ENCODE measurements around the gene PPARG.
A peak's percentile ranks its signal among the peaks of the same experiment; 100 is the strongest.

PPARG gene

DNA sequence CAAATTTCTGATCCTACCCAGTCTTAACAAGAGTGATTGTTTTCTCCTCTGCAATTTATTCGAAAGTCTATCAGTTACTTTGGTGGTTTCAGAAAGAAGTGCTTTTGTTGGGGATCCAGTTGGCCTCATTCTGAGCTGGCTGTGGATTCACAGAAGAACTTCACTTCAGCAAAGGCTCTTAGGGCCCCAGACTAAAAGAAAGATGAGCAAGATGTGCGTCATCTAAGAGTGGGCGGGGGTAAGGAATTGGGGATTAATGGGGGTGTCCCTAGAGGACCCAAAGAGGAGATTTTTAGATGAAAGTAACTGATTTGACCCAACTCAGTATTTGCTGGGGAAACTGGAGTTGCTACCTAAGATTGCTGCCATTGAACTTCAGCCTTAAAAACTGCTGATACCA lies 131.5 kb downstream of the PPARG start:
- peak; percentile 70 for DNase-seq

DNA sequence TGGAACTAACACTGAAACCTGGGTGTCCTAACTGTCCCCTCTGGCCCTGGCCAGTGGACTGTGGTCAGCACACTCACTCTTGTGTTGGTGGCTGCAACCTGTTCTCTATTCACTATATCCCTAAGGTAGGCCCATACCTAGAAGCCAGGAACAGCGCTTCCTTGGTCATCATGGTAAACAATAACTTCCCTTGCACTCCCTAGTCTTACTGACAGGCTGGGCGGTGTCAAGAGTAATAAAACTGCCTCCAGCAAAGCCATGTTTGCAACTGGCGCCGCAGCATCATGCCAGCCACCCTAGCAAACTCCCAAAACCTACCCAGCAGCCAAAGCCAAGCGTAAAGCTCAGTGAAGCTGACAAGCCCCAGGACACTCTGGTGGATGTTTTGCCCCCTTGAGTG lies 132.3 kb downstream of the PPARG start:
- no peak for DNase-seq

DNA sequence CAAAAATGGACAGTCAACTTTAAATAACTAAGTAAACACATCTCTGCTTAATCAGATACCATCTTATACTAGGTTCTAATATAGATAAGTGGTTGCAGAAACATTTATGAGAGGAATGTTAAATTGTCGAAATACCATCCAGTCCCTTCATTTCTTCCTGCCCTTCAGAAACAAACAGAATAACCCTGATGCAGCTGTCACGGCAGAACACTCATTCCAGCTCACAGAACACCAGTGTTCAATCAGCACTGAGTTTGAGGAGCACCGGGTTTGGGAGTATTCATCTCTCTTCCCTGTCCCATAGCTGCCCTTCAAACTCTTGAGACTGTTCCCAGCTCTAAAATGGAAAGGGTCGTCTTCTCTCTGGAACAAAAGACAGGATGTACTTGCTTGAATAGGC lies 134.3 kb downstream of the PPARG start:
- no peak for DNase-seq

DNA sequence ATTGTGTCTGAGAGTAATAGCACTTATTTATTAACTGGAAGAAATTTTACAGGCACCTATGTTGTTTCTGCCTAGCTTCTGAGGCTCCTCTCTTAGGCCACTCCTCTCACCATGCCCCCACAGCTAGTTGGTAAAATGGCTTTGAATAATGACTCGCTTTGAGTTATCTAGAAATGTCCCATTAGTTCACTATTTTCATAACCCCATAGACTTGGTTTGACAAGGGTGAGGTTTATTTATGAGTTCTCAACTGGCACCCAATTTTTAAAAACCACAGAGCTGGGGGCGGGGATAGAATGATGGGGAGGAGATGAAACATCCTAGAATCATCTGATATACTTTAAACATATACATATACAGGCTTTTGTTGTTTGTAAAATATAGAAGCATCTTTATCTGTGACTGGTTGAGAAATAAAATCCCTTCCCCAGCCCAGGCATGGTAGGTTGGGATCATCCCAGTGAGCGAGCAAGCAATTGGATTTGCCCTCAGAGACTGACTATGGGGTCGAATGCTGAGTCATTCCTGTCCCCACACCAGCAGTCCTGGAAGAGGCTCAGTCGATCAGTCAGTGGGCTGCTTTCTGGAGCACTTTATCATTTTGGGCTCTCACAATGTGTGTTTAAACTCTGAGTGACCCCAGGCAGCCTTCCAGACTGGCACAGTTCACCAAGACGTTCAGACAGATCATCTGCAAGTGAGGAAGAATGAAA lies 135.2 kb downstream of the PPARG start:
- DNase-seq: peak; percentile 62

DNA sequence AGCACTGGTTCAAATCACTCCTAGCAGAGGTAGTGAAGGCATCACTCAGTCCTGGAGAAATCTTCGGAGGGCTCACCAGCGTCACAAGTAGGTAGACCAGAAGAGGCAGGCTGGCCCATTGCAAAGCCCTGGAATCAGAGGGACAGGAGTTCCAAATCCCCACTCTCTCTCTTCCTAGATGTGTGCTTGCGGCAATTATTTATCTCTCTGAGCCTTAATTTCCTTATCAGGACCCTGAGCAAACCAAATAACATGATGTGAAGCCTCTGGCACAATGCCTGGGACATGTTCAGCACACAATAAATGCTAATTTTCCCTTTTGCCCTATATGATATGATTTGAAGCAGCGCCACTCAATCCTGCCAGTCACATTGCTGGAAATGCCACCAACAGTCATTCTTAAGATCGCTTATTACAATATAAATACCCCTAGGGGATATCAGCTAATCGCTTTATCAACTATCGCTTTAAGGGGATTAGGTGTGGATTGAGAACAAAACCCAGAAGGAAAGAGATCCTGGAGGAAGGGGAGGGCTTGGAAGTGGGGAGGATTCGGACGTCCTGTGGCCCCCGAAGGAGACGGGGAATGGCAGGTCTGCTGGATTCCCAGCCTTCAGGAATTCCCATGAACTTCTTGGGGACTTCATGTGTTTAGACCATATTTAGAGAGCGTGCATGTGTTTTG lies 135.9 kb downstream of the PPARG start:
- DNase-seq: no peak

DNA sequence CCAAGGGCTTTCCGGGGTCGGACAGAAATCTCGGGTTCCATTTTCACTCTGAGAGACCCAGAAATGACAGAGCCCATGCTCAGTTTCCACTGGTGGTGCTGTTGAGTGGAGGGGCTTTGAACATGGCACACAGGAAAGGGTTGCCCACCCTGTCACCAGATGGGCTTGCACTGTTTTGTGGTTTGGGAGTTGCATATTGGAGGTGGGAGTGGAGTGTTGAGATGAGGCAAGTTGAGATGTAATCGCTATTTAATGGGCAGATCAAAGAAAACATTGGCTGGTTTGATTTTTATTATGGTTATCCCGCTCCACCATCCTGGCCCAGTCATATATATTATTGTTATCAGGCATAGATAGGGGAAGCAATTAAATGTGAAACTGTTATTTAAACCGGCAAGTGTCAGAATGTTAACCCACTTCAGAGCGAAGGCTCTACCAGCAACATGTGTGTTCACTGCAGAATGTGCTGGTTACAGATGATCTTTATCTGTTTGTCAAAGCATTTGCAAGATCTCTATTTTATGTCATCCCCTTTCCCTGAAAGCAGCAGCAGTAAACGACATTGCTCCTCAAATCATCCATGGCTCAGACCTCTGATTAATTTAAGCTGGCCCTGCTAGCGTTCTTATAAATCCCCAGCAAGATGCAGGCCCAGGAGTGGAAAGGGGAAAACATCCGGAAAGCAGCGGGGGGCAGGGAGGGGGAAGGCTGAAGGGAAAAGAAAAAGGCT lies 137.1 kb downstream of the PPARG start:
- DNase-seq: no peak

DNA sequence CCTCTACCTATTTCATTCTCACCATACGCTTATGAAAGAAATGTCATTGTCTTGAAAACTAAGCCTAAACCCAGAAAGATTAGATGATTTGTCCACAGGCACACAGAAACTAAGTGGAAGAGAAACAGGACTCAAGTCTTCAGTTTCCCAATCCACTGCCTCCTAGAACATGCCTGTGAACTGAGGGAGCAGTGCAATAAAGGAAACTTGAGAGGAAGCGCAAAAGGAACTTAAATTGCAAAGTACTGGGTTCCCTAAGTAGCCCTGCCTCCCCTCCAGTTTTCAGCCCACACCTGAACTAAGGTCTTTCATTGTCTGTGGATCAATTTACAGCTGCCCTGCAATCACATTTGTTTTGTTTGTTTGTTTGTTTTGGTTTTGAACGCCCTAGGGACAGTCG lies 138.7 kb downstream of the PPARG start:
- DNase-seq: no peak

DNA sequence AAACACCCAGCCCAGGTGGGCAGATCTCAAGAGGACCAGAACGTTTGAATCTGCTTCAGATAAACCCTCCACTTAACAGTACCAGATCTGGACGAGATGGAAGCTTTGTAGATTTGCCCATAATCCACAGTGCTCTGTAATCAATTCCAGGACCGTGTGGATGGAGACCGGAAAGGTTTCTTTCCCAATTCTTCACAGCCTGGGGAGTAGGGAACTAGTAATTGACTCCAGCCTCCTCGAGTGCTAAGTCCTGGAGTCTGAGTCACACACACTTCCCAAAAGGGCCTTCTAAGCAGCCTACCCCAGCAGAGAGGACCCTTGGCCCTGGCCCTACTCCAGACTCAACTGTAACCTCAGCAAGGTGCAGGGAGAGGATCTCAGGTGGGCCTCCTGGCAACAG lies 139.3 kb downstream of the PPARG start:
- no peak for DNase-seq

DNA sequence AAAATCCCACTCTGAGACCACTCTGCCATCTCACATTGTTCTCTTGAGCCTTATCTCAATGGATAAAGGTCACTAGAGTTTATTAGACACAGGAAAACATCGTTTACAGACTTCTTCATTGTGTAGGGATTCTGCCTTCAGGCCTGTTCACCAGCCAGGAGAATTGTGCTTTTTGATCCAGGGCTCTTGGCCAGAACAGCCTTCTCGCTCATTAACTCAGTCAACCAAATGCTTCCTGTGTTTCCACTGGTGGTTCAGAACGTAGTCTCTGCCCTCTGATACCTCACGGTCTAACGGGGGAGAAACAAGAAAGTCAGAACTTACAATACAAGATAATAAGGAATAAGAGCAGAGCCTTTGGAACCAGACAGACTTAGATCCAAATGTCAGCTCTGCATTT lies 141.2 kb downstream of the PPARG start:
- no peak for DNase-seq

DNA sequence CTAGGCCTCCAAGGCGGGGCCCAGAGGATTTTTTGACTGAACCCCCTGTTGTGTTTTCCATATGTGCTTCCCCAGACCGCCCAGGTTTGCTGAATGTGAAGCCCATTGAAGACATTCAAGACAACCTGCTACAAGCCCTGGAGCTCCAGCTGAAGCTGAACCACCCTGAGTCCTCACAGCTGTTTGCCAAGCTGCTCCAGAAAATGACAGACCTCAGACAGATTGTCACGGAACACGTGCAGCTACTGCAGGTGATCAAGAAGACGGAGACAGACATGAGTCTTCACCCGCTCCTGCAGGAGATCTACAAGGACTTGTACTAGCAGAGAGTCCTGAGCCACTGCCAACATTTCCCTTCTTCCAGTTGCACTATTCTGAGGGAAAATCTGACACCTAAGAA lies 145.0 kb downstream of the PPARG start:
- DNase-seq: no peak

DNA sequence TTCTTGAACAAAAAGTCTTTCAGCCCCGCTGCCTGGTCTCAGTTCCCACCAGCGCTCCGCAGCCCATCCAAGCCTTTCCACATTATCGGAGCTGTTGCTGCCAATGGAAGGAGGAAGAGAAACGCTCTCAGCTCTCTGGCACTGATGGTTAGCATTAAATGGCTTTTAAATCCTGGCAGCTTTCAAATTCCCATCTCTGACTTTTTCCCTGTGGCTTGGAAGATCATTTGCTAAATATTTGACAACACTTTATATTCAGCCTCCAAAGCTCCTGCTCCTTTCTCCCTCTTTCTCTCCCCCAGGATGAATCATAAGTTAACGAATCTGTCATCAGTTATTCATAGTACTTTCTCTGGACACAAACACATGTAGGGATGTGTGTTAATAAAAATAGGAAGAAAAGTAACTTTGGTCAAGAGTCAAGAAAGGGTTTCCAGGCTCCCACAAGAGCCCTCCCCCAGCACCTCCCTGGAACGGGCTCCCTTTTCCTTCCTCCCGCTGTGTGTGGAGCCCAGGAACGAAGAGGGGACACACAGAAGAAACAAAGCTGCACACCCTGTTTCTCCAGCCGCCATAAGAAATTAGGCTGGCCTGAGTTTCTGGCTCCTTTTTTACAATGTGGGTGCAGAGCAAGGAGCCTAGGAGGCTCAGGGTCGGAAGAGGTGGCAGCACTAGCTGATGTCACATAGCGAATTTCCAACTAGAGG lies 147.8 kb downstream of the PPARG start:
- no peak for DNase-seq

DNA sequence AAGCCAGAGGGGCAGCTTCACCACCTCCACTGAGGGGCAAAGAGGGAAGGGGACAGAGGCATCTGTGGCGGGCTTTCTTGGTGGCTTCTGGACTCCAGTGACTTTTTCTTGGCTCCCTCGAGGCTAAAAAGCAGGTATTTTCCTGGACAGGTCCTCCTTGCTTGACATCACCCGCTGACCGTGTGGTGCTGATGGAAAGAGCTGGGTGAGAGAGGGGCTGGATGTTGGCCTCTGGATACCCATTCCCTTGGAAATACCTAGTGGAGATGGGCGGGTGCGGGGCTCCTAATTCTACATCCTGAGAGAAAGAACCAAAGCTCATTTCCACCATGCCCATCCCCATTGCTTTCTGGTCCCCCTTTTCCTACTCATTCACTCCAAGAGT lies 148.3 kb downstream of the PPARG start:
- DNase-seq: no peak

DNA sequence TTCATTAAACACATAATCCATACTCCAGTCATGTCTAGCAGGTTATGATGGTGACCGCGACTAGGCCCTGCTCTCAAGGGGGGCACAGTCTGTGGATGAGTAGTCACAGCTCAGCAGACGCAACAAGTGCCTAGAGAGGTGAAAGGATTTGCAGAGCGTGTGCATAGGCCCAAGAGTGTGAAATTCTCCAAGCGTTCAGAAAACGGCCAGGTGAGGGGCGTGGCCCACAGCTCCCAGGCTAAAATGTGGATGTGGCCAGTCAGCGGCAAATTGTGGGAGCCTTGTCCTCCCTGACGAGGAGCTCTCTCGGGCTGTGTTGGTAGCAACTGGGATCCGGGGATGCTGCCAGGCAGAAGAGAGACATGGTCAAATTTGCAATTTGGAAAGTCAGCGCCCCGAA lies 149.0 kb downstream of the PPARG start:
- no peak for DNase-seq

DNA sequence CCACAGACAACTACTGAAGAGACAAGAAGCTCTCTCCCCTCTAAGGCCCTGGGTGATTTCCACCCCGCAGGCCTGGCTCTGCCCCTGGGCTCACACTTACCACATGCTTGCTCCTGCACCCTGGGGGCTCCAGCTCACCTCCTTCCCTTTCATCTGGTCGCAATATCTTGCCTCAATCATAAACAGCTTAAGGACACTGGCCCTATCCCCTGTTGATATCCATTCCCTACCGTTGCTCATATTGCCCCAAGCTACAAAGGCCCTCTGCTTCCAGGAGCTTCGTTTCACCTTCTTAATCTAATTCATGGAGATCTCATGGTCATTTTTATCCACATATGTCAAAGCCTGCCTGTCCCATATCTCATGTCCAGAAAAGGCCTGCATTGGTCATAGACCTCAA lies 149.4 kb downstream of the PPARG start:
- DNase-seq: no peak

DNA sequence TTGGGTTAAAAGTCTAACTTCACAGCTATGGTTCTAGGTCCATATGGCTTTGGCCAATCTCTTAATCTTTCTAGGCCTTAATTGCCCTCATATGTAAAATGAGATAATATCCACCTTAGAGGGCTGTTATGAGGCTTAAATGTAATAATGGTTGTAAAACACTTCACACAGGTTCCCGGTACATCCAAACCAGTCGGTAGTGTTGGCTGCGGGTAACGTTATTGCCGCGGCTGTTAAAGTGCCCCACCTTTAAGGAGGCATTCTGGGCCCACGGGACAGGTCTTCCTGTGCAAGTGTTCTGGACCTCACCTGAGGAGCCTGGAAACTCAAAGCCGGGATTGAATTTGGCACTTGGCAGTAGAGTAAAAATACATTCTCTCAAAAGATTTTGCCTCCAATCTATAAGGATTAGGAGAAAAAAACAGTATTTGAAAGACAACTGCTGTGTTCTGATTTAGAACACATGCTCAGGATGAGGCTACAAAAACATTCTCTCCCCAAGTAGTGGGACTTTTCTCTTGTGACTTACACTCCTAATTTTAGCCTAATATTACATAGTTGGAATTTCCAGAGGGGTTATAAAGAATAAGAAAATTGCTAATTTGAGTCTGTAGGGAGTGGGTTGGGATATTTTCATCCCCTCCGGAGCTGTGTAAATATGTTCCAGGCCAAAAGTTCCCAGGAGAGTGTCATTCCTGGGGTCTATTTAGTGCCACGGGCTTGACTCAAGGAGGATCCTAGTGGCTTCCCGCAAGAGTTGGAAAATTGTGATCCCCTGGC lies 150.5 kb downstream of the PPARG start:
- no peak for DNase-seq

DNA sequence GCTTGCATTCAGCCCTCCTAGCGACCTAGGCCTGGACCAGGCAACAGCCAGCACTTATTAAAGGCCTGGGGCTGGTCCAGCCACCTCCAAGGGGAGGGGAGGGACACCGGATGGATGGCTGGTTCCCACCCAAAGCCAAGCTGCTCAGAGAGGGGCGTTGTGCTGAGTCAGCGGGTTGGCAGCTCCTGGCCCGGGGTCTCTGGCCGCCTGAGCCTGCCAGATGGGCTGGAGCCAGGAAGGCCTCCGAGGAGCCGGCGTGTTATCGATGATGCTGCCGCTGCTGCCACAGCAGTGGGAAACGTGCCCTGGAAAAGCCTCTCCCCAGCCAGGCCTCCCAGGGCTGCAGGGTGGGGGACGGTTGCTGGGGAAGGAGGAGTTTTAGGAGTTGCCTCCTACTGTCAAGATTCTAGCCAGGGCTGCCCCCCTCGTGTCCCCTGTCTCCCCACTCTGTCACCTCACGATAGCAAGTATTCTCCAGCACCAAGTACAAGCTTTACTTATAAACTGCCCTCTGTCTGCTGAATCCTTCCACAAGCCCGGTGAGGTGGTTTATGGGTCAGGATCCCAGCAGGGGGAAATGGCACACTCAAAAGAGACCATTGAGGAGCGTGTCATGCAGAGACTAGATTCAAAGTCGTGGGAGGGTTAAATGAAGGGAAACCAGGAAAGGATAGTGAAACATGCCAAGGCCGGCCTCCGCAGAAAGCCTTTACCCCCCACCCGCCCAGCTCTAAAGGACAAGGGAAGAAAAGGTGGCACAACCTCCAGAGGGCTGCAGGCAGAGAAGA lies 152.3 kb downstream of the PPARG start:
- DNase-seq: no peak

DNA sequence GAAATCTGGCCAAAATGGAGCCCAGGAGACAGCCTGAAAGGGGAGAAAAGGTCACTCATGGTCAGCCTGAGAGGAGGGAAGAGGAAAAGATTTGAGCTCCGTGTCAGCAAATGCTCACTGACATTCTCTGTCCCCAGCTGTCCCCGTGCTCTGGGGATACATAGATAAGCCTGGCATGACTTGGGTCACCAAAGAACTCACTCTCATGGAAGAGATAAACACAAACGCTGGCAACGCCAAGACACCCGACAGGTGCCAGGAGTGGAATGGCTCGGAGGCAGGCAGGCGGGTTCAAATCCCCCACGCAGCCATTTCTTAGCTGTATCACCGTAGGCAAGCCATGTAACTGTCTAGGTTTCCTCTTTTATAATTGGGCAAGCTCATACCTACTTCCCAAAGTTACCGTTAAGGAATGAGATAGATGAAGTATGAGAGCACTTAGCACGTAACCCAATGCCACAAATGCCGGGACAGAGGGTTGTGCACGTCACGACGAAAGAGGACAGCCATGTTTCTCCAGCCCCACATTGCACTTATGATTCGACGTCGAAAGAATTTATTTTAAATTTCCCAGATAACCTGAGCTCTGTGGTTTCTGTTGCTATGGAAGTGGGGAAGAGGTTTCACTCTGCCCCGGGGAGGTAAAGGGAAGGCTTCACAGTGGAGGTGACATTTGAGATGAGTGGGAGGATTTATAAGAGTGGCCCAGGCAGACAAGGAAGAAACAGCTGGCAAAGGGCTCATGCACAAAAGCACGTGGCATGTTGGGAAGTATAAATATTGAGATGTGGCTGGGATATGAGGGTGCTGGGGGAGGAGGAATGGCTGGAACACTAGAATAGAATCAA lies 154.0 kb downstream of the PPARG start:
- DNase-seq: no peak

DNA sequence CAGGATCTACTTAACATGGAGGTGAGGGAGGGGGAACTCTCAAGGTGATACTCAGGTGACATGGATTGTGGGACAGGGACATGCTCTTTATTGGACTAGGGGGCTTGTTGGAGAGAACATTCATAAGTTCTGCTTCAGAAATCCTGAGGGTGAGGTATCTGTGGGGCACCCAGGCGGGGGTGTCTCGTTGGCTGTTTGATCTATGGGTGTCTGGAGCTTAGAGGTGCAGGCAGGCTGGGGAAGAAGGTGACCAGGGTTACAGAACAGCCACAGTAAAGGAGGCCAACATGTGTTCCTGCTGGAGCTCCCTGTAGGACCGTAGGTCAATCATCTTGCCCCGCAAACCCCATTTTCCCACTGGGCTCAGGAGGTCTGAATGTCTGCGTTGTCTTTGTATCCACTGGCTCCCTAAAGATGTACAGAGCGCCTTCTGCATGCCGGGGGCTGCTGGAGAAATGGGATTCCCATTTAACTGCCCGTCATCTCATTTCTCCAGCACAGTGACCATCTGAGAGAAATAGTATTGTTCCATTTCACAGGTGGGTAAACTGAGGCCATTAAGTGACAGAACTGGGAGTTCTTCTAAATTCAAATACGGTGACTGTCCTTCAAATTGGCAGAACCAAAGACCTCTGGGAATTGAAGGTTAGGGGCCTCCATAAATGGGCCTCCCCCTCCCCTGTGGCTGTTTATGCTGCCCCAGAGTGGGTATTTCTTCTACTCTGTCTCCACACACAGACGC lies 155.1 kb downstream of the PPARG start:
- no peak for DNase-seq

DNA sequence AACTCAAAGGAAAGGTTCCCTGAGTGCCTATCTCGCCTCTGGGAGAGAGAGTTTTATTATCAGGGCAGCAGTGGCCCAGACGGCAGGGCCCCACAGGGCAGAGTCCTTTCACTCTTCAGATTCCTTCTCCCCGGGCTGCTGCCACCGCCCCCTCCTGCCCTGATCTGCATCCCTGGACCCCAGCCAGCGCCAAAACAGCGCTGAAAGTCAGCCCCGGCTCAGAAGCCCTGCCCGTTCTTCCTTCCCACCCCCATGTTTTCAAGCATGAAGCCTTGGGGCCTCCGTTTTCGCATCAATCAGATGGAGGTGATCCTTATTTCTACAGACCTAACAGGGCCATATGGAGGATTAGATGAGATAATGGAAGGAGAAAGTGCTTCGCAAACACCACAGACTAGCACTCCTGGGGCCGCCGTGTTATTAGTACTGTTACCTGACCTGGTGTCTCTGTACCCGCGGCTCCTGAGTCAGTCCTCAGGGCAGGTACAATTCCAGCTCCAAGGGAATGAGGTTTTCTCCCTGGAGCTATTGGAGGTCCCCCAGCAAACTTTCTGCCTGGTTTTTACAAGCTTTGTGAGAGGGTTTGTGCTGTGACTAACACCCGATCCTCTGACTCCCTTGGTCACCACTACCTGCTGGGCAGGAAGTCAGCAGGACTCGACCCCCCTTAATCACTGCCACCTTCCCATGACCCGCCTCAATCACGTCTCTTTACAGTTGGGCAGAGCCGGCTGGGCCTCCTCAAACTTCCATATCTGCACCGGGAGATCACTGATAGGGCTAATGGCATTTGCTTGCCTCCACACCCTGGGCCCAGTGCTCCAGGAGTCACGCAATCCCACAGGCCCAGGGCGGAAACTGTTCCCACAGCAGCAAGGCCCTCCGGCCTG lies 156.0 kb downstream of the PPARG start:
- DNase-seq: no peak
